Measurements from ENCODE around the gene DLL3. TPM values are rescaled to one million over a fixed set of nuclear protein-coding genes. Genes with fewer than 3 reads are reported as not detected.

The DLL3 gene
- total and polyA plus RNA-seq, 2 donors (not counting 1 experiment from before 2014, with no cell fraction given), result 0.46 to 1.1 TPM

DNA sequence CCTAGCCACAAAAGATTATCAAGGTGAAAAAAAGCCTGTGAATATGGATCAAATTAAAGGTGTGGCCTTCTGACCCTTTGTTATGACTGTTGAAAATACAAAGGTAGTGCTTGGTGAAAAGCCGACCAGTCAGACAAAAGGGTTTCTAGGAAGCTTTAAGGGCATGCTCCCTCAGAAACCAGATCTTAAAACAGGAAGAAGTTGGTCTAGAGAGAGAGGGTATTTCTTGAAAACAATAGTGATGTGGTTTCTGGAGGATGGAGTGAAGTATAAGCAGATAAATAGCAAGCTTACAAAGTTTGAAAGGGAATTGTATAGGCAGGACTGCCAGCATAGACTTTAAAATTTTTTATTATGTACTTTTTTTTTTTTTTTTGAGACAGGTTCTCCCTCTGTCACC, 46.2 kb downstream of the DLL3 start:
- no peaks in the 10 kb centered on the region for H3K9me3 Mint-ChIP-seq (ENCODE audit: insufficient read depth)

DNA sequence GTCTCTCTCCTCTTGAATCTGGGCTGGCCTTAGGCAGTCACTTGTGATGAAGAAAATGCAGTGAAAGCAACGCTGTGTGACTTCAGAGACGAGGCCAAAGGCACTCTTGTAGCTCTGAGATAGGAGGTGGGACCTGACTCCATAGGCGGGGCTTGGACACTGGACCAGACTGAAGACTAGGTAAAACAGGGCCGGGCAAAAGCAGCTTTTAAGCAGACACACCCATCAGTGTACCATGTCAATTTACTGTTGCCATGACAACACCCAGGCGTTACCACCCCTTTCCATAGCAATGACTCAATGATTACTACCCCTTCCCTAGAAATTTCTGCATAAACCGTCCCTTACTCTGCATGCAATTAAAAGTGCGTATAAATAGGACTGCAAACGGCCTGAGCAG, 47.9 kb downstream of the DLL3 start:
- Histone ChIP-seq H2AFZ (ENCODE audit: insufficient read depth, low read depth, low read length, poor library complexity, severe bottlenecking) (no peak overlapping the region), H3K79me2 (ENCODE audit: control insufficient read depth, insufficient read depth, low read length) (no peaks in the 10 kb centered on the region), H3K4me1 (ENCODE audit: control insufficient read depth in 2 of 2, insufficient read depth in 2 of 2, low read length in 2 of 2) (peaks cover 12 to 14% of the 10 kb centered on the region in 2 donors), H3K4me3 (ENCODE audit: control extremely low read depth in 1 of 5, extremely low read depth in 1 of 5, insufficient read depth in 1 of 5, low read depth in 2 of 5, low read length in 4 of 5) (no peak overlapping the region), H3K4me2 (replicated peaks; ENCODE audit: low read depth, low read length, poor library complexity, severe bottlenecking) (no peak overlapping the region), H3K9ac (ENCODE audit: low read length) (no peak overlapping the region), H3K27me3 (replicated peaks in 1 of 4; ENCODE audit: control extremely low read depth in 1 of 4, control insufficient read depth in 3 of 4, insufficient read depth in 4 of 4, low read length in 3 of 4) (peaks cover 0 to 8% (median 0%) of the 10 kb centered on the region in 4 experiments), H4K20me1 (ENCODE audit: control insufficient read depth, insufficient read depth, low read length, poor library complexity, severe bottlenecking) (no peaks in the 10 kb centered on the region), H3K9me3 (ENCODE audit: control extremely low read depth in 1 of 3, control insufficient read depth in 2 of 3, insufficient read depth in 1 of 3, low read length in 2 of 3) (no peaks in the 10 kb centered on the region), H3K27ac (ENCODE audit: low read length in 2 of 2) (no peak overlapping the region), H3K36me3 (replicated peaks in 1 of 2; ENCODE audit: control extremely low read depth in 1 of 2, control insufficient read depth in 1 of 2, extremely low read depth in 1 of 2, insufficient read depth in 2 of 2, low read length in 1 of 2) (no peaks in the 10 kb centered on the region)
- intact Hi-C loops (cut with micrococcal nuclease), result no loop called here
- Mint-ChIP-seq H3K4me1 (peaks cover 12% of the 10 kb centered on the region), H3K9me3 (ENCODE audit: insufficient read depth) (no peaks in the 10 kb centered on the region), H3K27ac (no peak overlapping the region), H3K27me3 (peaks cover 15% of the 10 kb centered on the region), H3K4me3 (no peak overlapping the region)
- DNase-seq, result no peak
- POLR2A ChIA-PET, result no interaction called here
- WGBS (ENCODE audit: insufficient coverage), result 79% methylated on average over 8 of the region's 8 CpGs
- CTCF ChIA-PET, result interaction anchor here (0.6 to 3.0 kb wide), 3 partner anchors 22 to 220 kb away, joined by 3 to 9 read pairs (median 4); no protein-coding TSS in a partner anchor
- ATAC-seq (ENCODE audit: low read depth), result no peak
- TF ChIP-seq, protein P1, sequence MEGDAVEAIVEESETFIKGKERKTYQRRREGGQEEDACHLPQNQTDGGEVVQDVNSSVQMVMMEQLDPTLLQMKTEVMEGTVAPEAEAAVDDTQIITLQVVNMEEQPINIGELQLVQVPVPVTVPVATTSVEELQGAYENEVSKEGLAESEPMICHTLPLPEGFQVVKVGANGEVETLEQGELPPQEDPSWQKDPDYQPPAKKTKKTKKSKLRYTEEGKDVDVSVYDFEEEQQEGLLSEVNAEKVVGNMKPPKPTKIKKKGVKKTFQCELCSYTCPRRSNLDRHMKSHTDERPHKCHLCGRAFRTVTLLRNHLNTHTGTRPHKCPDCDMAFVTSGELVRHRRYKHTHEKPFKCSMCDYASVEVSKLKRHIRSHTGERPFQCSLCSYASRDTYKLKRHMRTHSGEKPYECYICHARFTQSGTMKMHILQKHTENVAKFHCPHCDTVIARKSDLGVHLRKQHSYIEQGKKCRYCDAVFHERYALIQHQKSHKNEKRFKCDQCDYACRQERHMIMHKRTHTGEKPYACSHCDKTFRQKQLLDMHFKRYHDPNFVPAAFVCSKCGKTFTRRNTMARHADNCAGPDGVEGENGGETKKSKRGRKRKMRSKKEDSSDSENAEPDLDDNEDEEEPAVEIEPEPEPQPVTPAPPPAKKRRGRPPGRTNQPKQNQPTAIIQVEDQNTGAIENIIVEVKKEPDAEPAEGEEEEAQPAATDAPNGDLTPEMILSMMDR (IDR thresholded peaks at IDR 0.05), result no peak
- no peak for TF ChIP-seq EZH2 (IDR thresholded peaks at IDR 0.05; ENCODE audit: borderline replicate concordance, insufficient read depth, low read depth, low read length, poor library complexity, severe bottlenecking)

More for the DNA sequence above, 46.2 kb downstream of the DLL3 start:
- no peak overlapping the region for H3K4me3 ChIP-seq (ENCODE audit: control extremely low read depth in 1 of 5, extremely low read depth in 1 of 5, insufficient read depth in 1 of 5, low read depth in 2 of 5, low read length in 4 of 5)
- ChIA-PET POLR2A (no interaction called here), CTCF (interaction anchor here (3.0 kb wide), 1 partner anchor 127 kb away, joined by 9 read pairs; no protein-coding TSS in a partner anchor)
- no peaks in the 10 kb centered on the region for H3K79me2 ChIP-seq (ENCODE audit: control insufficient read depth, insufficient read depth, low read length)
- H3K4me2 ChIP-seq (replicated peaks; ENCODE audit: low read depth, low read length, poor library complexity, severe bottlenecking), result no peak overlapping the region
- H4K20me1 ChIP-seq (ENCODE audit: control insufficient read depth, insufficient read depth, low read length, poor library complexity, severe bottlenecking), result no peaks in the 10 kb centered on the region
- no peak for TF ChIP-seq EZH2 (IDR thresholded peaks at IDR 0.05; ENCODE audit: borderline replicate concordance, insufficient read depth, low read depth, low read length, poor library complexity, severe bottlenecking)
- TF ChIP-seq, protein P1 (IDR thresholded peaks at IDR 0.05), result no peak
- DNase-seq (no peak), ATAC-seq (ENCODE audit: low read depth) (no peak)
- peaks cover 14 to 15% of the 10 kb centered on the region in 2 donors for H3K4me1 ChIP-seq (ENCODE audit: control insufficient read depth in 2 of 2, insufficient read depth in 2 of 2, low read length in 2 of 2)
- Mint-ChIP-seq H3K27ac (no peak overlapping the region), H3K27me3 (peaks cover 15% of the 10 kb centered on the region), H3K4me1 (peaks cover 19% of the 10 kb centered on the region), H3K4me3 (no peak overlapping the region)
- no peak overlapping the region for H3K27ac ChIP-seq (ENCODE audit: low read length in 2 of 2)
- H3K9me3 ChIP-seq (ENCODE audit: control extremely low read depth in 1 of 3, control insufficient read depth in 2 of 3, insufficient read depth in 1 of 3, low read length in 2 of 3), result no peaks in the 10 kb centered on the region
- WGBS (ENCODE audit: insufficient coverage), result 50% methylated on average over 1 of the region's 1 CpG
- no peaks in the 10 kb centered on the region for H3K36me3 ChIP-seq (replicated peaks in 1 of 2; ENCODE audit: control extremely low read depth in 1 of 2, control insufficient read depth in 1 of 2, extremely low read depth in 1 of 2, insufficient read depth in 2 of 2, low read length in 1 of 2)
- peaks cover 0 to 8% (median 0%) of the 10 kb centered on the region in 4 experiments for H3K27me3 ChIP-seq (replicated peaks in 1 of 4; ENCODE audit: control extremely low read depth in 1 of 4, control insufficient read depth in 3 of 4, insufficient read depth in 4 of 4, low read length in 3 of 4)
- no peak overlapping the region for H3K9ac ChIP-seq (ENCODE audit: low read length)
- H2AFZ ChIP-seq (ENCODE audit: insufficient read depth, low read depth, low read length, poor library complexity, severe bottlenecking), result no peak overlapping the region
- intact Hi-C loops (cut with micrococcal nuclease), result no loop called here

Data from B cell (primary cell).